Measurements from ENCODE around the gene VTA1. TPM values are rescaled to one million over a fixed set of nuclear protein-coding genes. Genes with fewer than 3 reads are reported as not detected.

Gene VTA1
- total and polyA plus RNA-seq, 7 donors, result 33.3 to 62.0 (median 39.3) TPM

- TF ChIP-seq POLR2AphosphoS5 (IDR thresholded peaks at IDR 0.05) (no peak), EP300 (IDR thresholded peaks at IDR 0.05) (no peak), POLR2A (IDR thresholded peaks at IDR 0.05) (no peak), CTCF (IDR thresholded peaks at IDR 0.05) (no peak)
- Histone ChIP-seq H3K27me3 (no peaks in the 10 kb centered on the region), H3K4me1 (no peaks in the 10 kb centered on the region), H3K36me3 (no peaks in the 10 kb centered on the region), H3K9me3 (no peaks in the 10 kb centered on the region), H3K4me3 (no peak overlapping the region), H3K27ac (no peak overlapping the region)
- no peak for DNase-seq
- WGBS, 2 donors, result 61 to 83% methylated on average over 6 of the region's 6 CpGs
- intact Hi-C loops (cut with DNase I), result no loop called here
These were observed 107.5 kb downstream of the VTA1 start for GRCh38 chr6:142254513-142254912.

- Histone ChIP-seq H3K4me3 (no peak overlapping the region), H3K36me3 (no peaks in the 10 kb centered on the region), H3K27ac (no peak overlapping the region), H3K4me1 (no peaks in the 10 kb centered on the region), H3K27me3 (no peaks in the 10 kb centered on the region), H3K9me3 (no peaks in the 10 kb centered on the region)
- 41 to 82% methylated on average over 2 of the region's 2 CpGs for WGBS, 2 donors
- TF ChIP-seq CTCF (IDR thresholded peaks at IDR 0.05), result no peak
- TF ChIP-seq POLR2A (IDR thresholded peaks at IDR 0.05), result no peak
- TF ChIP-seq POLR2AphosphoS5 (IDR thresholded peaks at IDR 0.05), result no peak
- TF ChIP-seq EP300 (IDR thresholded peaks at IDR 0.05), result no peak
- intact Hi-C loops (cut with DNase I), result no loop called here
- no peak for DNase-seq
These were observed 108.7 kb downstream of the VTA1 start for GRCh38 chr6:142255785-142256184.

GRCh38 chr6:142258305-142258704 is 111.2 kb downstream of the VTA1 start:
- TF ChIP-seq POLR2AphosphoS5 (IDR thresholded peaks at IDR 0.05) (no peak), POLR2A (IDR thresholded peaks at IDR 0.05) (no peak), CTCF (IDR thresholded peaks at IDR 0.05) (no peak), EP300 (IDR thresholded peaks at IDR 0.05) (no peak)
- no peak for DNase-seq
- no peaks in the 10 kb centered on the region for H3K9me3 ChIP-seq
- no peaks in the 10 kb centered on the region for H3K4me1 ChIP-seq
- intact Hi-C loops (cut with DNase I), result no loop called here
- no peak overlapping the region for H3K4me3 ChIP-seq
- H3K27me3 ChIP-seq, result no peaks in the 10 kb centered on the region
- no peak overlapping the region for H3K27ac ChIP-seq
- no peaks in the 10 kb centered on the region for H3K36me3 ChIP-seq
- 91 to 92% methylated on average over 6 of the region's 6 CpGs for WGBS, 2 donors

GRCh38 chr6:142258757-142259156 is 111.7 kb downstream of the VTA1 start:
- H3K4me3 ChIP-seq, result no peak overlapping the region
- intact Hi-C loops (cut with DNase I), result no loop called here
- H3K27ac ChIP-seq, result no peak overlapping the region
- TF ChIP-seq EP300 (IDR thresholded peaks at IDR 0.05) (no peak), CTCF (IDR thresholded peaks at IDR 0.05) (no peak), POLR2A (IDR thresholded peaks at IDR 0.05) (no peak), POLR2AphosphoS5 (IDR thresholded peaks at IDR 0.05) (no peak)
- no peaks in the 10 kb centered on the region for H3K9me3 ChIP-seq
- 93 to 96% methylated on average over 8 of the region's 8 CpGs for WGBS, 2 donors
- H3K4me1 ChIP-seq, result no peaks in the 10 kb centered on the region
- no peak for DNase-seq
- H3K36me3 ChIP-seq, result no peaks in the 10 kb centered on the region
- no peaks in the 10 kb centered on the region for H3K27me3 ChIP-seq

GRCh38 chr6:142260748-142261147 is 113.7 kb downstream of the VTA1 start:
- no peak for DNase-seq
- H3K27me3 ChIP-seq, result no peaks in the 10 kb centered on the region
- intact Hi-C loops (cut with DNase I), result no loop called here
- no peak overlapping the region for H3K4me3 ChIP-seq
- H3K9me3 ChIP-seq, result no peaks in the 10 kb centered on the region
- no peak overlapping the region for H3K27ac ChIP-seq
- 68 to 85% methylated on average over 3 of the region's 3 CpGs for WGBS, 2 donors
- TF ChIP-seq POLR2A (IDR thresholded peaks at IDR 0.05), result no peak
- TF ChIP-seq CTCF (IDR thresholded peaks at IDR 0.05), result no peak
- TF ChIP-seq EP300 (IDR thresholded peaks at IDR 0.05), result no peak
- TF ChIP-seq POLR2AphosphoS5 (IDR thresholded peaks at IDR 0.05), result no peak
- H3K36me3 ChIP-seq, result no peaks in the 10 kb centered on the region
- no peaks in the 10 kb centered on the region for H3K4me1 ChIP-seq
